ENCODE data around the gene SF3B6. TPM values are rescaled to one million over a fixed set of nuclear protein-coding genes. Genes with fewer than 3 reads are reported as not detected.

The SF3B6 gene
- total and polyA plus RNA-seq, 12 donors = 61.2 to 209 (median 80.6) TPM

GRCh38 chr2:24080701-24081100, 4.6 kb upstream of the SF3B6 start:
- Histone ChIP-seq H3K36me3 (replicated peaks in 1 of 2) (peaks cover 0 to 15% of the 10 kb centered on the region in 2 donors), H3K4me3 (no peak overlapping the region), H3K27me3 (no peaks in the 10 kb centered on the region), H3K9me3 (replicated peaks in 1 of 3) (no peaks in the 10 kb centered on the region), H3K27ac (no peak overlapping the region), H3K4me1 (replicated peaks in 1 of 2) (peaks cover 13 to 27% of the 10 kb centered on the region in 2 donors)
- TF ChIP-seq CTCF (IDR thresholded peaks at IDR 0.05) = no peak
- intact Hi-C loops (cut with DNase I) = loop anchor here (10.0 kb wide), 1 partner anchor 256 kb away; no protein-coding TSS in a partner anchor
- DNase-seq = no peak
- 66 to 92% (median 82%) methylated on average over 2 of the region's 2 CpGs for WGBS, 4 donors

- intact Hi-C loops (cut with DNase I) = loop anchor here (5.0 to 10.0 kb wide), 2 partner anchors 151 to 153 kb away; partner anchors contain the start of gene ATAD2B (in 2 of the 2)
- WGBS, 4 donors = 72 to 80% (median 74%) methylated on average over 2 of the region's 2 CpGs
- H3K36me3 ChIP-seq (replicated peaks in 1 of 2) = peaks cover 0 to 25% of the 10 kb centered on the region in 2 donors
- H3K9me3 ChIP-seq (replicated peaks in 1 of 3) = no peaks in the 10 kb centered on the region
- no peak for DNase-seq
- H3K27ac ChIP-seq = peak overlapping the region in 3 of 5 donors; percentile 84 to 96 (median 88)
- H3K4me1 ChIP-seq (replicated peaks in 1 of 2) = peaks cover 14 to 20% of the 10 kb centered on the region in 2 donors
- TF ChIP-seq POLR2A (IDR thresholded peaks at IDR 0.05) = no peak
- TF ChIP-seq CTCF (IDR thresholded peaks at IDR 0.05) = no peak
- peak overlapping the region in 1 of 4 donors; percentile 66 for H3K4me3 ChIP-seq
- H3K27me3 ChIP-seq = no peaks in the 10 kb centered on the region
These were observed 1.8 kb upstream of the SF3B6 start for GRCh38 chr2:24077879-24078278.

- Histone ChIP-seq H3K4me3 (peak overlapping the region in 3 of 4 donors; percentile 42 to 90 (median 66)), H3K9me3 (replicated peaks in 1 of 3) (no peaks in the 10 kb centered on the region), H3K36me3 (replicated peaks in 1 of 2) (peaks cover 0 to 28% of the 10 kb centered on the region in 2 donors), H3K27ac (peak overlapping the region; percentile 68 to 96 (median 84)), H3K27me3 (no peaks in the 10 kb centered on the region), H3K4me1 (replicated peaks in 1 of 2) (peaks cover 14 to 20% of the 10 kb centered on the region in 2 donors)
- TF ChIP-seq CTCF (IDR thresholded peaks at IDR 0.05) = no peak
- no peak for TF ChIP-seq POLR2A (IDR thresholded peaks at IDR 0.05)
- intact Hi-C loops (cut with DNase I) = loop anchor here (5.0 to 10.0 kb wide), 2 partner anchors 150 to 153 kb away; partner anchors contain the start of gene ATAD2B (in 2 of the 2)
- no peak for DNase-seq
- WGBS, 4 donors = 5 to 13% (median 8%) methylated on average over 8 to 9 of the region's 9 CpGs
These were observed 1.4 kb upstream of the SF3B6 start for GRCh38 chr2:24077535-24077877.

- Histone ChIP-seq H3K9me3 (replicated peaks in 1 of 3) (no peaks in the 10 kb centered on the region), H3K4me3 (peak overlapping the region; percentile 28 to 90 (median 54)), H3K4me1 (replicated peaks in 1 of 2) (peaks cover 14 to 20% of the 10 kb centered on the region in 2 donors), H3K36me3 (replicated peaks in 1 of 2) (peaks cover 0 to 27% of the 10 kb centered on the region in 2 donors), H3K27ac (peak overlapping the region; percentile 68 to 96 (median 84)), H3K27me3 (no peaks in the 10 kb centered on the region)
- 1 to 3% (median 2%) methylated on average over 26 to 41 of the region's 41 CpGs for WGBS, 4 donors
- intact Hi-C loops (cut with DNase I) = loop anchor here (5.0 to 10.0 kb wide), 2 partner anchors 150 to 152 kb away; partner anchors contain the start of gene ATAD2B (in 2 of the 2)
- peak in 3 of 7 donors; percentile 31 to 47 (median 45) for DNase-seq
- peak in 1 of 2 donors; percentile 3 for TF ChIP-seq POLR2A (IDR thresholded peaks at IDR 0.05)
- TF ChIP-seq CTCF (IDR thresholded peaks at IDR 0.05) = no peak
These were observed 866 bp upstream of the SF3B6 start for GRCh38 chr2:24076849-24077534.
